GM11168 (cell line): ENCODE results near the gene BCAT1.

Experiments used
- in situ Hi-C: fragments of 300-500 bp; cut with MboI; formaldehyde crosslinking; loops from one replicate; pipeline ENCODE4 v1.12.0; 2022; ENCODE audit warnings: low sequenced_read_pairs; ENCODE audit not compliant: unreplicated experiment

The BCAT1 gene

DNA sequence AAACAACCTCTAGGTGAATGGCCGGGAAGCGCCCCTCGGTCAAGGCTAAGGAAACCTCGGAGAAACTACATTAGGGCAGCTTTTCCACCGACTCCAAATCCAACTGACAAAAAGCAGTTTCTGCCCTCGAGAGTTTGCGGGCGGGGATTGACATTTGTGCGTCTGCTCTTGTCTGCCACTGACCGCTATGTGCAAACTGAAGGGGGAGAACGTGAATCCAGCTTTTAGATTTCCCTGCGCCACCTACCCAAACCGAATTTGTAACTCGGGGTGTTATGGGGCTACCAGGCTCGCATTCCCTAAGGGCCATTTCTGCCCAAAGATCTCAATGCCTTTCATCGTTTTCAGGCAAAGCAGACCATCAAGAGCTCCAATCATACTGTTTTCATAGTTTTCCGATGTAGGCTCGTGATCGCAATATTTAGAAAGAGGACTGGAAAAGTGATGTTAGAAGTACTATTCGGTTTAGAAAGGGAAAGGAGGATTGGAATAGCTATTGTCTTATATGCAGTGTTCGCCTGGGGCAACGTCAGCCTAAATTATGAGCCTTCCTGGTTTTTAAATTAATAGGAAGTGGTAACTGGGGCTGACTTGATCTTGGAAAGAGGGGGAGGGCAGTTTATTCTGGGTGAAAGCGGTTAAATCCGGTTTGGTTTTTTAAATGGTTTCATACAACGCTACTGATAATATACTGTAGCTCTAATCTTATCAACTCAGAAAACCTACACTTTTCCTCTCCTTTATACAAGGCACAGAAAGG lies 45.4 kb downstream of the BCAT1 start:
- in situ Hi-C loops, result no loop called here

DNA sequence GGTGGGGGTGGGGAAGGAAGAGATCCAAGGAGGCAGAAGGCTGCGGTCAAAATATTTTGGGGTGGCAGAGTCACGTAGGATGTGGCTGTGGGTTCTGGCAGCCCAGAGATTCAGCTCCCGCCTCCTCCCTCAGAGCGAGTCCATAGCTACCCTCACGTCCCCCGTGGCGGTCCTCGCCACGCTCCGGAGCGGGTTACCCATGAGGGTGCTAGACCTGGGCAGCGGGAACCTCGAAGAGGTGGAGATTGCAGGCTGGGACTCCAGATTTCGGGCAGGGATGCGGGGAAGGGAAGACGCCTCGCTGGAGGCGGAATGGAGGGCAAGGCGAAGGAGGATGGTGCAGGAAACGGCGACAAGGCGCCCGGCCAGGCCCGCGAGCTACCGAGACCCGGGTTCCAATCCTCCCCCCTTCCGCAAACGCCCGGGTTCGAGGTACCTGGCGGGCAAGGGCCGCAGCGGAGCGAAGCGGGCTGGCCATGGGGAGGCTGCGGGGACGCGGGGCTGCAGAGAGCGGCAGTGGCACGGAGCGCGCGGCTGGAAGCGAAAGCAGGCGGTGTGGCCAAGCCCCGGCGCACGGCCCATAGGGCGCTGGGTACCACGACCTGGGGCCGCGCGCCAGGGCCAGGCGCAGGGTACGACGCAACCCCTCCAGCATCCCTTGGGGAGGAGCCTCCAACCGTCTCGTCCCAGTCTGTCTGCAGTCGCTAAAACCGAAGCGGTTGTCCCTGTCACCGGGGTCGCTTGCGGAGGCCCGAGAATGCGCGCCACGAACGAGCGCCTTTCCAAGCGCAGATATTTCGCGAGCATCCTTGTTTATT lies 46.2 kb downstream of the BCAT1 start:
- in situ Hi-C loops, result no loop called here

DNA sequence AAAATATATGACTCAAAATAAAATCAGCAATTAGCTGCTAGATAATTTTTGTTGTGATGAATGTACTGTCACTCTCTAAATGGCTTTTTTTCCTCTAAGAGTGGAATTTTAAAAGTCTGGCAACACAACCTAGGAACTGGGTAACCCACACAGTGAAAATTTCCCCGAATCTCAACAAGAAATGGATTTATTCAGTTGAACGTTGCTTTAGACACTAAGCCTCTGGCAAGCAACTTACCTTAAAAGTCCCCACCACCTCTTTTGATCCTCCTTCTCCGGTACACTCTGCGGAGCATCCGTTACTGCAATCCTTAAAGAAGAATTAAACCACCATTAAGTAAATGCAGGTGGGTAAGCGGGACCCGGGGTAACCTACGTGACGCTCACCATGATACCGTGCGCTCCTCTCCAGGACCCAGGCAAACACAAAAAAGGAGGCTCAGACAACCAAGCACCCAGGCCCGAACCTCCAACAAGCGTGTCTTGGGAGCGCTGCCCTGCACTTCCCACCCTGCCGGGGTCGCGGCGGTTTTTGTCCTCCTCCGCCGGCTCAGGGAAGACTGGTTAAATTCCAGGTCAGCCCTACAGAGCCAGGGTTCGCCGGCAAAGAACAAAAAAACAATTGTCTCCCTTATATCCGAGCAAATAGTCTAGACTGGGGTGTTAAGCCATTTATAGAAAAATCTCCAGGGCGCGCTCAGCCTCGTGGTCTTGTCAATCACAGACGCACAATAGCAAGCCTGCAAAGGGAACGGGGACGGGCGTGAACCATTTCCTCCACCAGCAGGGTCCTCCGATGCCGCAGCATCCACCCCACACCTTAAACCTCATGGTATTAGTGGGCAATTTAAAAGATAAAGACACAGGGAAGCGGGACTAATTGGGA lies 47.1 kb downstream of the BCAT1 start:
- in situ Hi-C loops, result no loop called here

DNA sequence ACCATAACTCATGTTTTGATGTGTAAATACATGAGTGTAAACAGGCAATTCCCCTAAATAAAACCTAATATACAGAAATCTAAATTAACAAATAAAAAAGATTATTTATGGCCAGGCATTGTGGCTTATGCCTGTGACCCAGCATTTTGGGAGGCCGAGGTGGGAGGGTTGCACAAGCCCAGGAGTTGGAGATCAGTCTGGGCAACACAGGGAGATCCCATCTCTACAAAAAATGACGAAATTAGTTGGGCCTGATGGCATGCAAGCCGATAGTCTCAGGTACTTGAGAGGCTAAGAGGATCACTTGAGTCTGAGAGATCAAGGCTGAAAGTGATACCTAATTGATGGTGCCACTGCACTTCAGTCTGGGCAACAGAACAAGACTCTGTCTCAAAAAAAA lies 48.7 kb downstream of the BCAT1 start:
- in situ Hi-C loops, result no loop called here

DNA sequence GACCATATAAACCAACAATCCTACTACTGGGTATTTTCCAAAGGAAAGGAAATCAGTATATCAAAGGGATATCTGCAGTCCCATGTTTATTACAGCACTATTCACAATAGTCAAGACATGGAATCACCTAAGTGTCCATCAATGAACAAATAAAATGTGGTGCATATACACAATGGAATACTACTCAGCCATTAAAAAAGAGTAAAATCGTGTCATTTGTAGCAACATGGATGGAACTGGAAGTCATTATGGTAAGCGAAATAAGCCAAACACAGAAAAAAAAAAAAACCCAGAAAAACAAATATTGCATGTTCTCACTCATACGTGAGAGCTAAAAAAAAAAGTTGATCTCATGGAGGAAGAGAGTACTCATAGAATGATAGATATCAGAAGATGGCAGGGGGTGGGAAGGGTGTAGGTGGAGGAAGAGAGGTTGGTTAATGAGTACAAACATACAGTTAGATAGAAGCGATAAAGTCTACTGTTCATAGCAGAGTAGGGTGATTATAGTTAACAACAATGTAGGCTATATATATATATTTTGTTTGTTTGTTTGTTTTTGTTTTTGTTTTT lies 49.3 kb downstream of the BCAT1 start:
- in situ Hi-C loops, result no loop called here

DNA sequence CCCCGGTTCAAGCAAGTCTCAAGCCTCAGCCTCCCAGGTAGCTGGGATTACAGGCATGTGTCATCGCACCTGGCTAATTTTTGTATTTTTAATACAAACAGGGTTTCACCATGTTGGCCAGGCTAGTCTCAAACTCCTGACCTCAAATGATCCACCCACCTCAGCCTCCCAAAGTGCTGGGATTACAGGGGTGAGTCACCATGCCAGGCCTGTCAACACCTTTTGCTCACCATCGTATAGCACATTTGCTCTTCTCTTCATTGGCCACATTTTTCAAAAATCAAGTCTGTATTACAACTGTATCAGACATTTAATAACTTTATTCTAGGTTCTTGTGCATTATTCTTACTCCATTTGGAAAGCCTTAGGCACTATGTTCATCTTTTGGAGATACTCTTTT lies 50.3 kb downstream of the BCAT1 start:
- in situ Hi-C loops, result no loop called here

DNA sequence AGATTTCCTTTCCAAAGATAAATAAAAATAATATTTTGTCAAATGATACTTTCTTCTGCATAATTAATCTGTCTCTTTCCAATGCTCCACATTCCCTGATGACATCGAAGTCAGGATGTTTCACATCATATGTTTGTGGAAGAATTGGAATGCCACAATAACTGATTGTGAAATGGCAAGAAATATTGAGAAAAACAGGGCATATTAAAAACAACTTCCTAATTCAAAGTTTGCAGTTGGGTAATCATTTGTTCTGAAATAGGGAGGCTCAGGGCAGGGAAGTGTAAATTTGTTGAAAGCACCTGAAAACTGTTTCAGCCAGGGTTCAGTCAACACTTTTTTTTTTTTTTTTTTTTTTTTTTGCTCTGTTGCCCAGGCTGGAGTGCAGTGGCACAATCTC lies 50.7 kb downstream of the BCAT1 start:
- in situ Hi-C loops, result no loop called here

DNA sequence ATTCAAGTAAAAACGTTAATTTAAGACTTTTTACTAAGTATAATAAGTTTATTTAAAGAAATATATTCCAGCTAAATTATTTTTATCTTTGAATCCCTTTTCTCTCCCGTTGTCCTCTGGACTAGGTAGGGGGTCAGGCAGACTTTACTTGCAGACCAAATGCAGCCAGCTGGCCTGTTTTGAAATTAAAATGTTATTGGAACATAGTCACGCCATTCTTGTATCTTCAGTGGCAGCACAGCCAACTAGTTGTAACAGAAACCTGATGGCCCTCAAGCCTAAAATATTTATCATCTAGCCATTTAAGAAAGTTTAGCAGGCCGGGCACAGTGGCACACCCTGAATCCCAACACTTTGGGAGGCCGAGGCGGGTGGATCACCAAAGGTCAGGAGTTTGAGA lies 52.7 kb downstream of the BCAT1 start:
- in situ Hi-C loops, result no loop called here

DNA sequence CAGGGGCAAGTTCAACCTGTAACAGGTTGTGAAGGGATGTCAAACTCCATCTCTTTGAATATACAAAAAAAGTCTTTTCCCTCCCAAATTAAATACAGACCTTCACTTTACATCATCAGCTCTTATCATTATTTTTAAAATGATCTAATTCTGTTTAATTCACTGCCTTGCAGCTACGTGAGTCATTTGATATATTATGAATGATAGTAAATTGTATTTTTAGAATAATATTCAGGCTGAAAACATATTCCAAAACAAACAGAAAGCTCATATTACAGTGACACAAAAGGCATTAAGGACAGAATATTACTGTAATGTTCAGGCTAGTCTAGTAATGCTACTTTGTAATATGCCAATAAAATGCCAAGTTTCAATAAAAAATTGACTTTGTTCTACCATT lies 53.3 kb downstream of the BCAT1 start:
- in situ Hi-C loops, result no loop called here

DNA sequence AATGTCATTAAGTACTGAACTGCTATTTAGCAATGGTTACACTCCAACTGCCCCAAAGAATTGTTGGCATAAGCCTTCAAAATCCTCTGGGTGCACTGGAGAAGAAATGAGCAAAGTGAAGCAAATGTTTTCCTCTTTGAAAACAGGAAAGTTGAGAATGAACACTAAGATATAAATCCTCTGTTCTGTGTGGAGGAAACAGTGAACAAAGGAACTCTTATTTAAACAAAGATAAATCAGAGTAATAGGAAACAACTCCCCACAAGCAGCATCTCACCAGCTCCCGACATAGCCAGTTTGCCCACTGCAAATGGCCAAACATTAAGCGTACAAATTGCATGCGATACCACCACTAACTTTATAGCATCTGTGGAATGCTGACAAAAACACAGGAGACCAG lies 54.0 kb downstream of the BCAT1 start:
- in situ Hi-C loops, result no loop called here

DNA sequence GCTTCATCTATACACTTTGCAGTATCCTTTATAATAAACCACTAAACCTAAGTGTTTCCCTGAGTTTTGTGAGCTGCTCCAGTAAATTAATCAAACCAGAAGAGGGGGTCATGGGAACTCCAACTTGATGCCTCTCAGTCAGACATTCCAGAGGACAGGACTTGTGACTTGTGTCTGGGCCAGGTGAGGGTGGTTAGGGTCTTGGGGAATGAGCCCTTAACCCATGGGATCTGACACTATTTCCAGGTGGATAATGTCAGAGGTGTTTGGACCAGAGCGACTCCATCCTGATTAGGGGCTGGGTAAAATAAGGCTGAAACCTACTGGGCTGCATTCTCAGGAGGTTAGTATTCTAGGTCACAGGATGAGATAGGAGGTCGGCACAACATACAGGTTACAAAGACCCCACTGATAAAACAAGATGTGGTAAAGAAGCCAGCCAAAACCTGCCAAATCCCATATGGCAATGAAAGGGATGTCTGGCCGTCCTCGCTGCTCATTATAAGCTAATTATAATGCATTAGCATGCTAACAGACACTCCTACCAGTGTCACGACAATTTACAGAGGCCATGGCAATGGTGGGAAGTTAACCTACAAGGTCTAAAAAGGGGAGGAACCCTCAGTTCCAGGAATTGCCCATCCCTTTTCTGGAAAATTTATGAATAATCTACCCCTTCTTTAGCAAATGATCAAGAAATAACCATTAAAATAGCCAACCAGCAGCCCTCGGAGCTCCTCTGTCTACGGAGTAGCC lies 58.7 kb downstream of the BCAT1 start:
- in situ Hi-C loops, result no loop called here

DNA sequence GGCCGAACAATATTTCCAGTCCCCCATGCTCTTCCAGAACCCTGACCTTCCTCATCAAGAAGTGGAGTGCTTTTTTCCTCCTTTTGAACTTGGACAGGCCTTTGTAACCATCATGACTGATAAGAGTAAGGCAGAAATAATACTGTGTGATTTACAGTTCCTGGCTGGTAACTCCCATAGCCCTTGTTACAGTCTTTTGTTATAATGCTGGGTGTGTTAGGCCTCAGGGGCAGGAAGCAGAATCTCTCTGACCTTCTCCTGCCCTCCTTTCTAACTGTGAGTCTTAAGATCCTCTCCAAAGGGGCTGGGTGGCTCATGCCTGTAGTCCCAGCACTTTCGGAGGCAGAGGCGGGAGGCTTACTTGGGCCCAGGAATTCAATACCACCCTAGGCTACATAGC lies 59.5 kb downstream of the BCAT1 start:
- in situ Hi-C loops, result no loop called here

DNA sequence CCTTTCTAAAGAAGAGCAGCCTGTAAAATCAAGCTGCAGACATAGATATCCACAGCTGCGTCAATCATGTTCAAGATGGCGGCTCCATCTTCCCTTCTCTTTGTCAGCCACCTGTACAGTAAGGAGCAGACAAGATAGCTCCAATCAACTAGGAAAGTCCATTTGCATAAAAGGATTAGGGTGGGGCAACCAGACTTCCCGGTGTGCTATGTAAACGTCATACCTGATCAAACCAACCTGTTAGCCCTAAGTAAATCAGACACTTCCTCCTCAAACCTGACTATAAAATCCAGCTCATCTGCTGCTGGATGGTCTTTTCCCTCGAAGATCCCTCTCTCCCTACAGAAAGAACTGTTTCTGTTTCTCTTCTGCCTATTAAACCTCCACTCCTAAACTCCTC lies 60.1 kb downstream of the BCAT1 start:
- in situ Hi-C loops, result no loop called here

DNA sequence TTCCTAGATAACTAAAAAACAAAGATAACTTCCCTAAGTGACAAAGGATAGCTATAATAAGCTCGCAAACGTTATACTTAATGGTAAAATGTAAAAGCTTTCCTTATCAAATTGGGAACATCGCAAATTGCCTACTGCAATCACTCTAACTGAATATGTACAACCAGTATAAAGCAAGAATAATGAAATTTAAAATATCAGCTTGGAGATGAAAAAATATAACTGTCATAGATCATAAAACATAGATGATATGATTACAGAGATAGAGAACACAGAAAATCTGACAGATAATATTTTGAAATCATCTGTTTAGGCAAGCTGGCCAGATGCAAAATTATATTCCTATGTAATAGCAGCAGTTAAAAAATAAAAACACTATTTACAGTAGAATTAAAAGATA lies 64.0 kb downstream of the BCAT1 start:
- in situ Hi-C loops, result no loop called here

DNA sequence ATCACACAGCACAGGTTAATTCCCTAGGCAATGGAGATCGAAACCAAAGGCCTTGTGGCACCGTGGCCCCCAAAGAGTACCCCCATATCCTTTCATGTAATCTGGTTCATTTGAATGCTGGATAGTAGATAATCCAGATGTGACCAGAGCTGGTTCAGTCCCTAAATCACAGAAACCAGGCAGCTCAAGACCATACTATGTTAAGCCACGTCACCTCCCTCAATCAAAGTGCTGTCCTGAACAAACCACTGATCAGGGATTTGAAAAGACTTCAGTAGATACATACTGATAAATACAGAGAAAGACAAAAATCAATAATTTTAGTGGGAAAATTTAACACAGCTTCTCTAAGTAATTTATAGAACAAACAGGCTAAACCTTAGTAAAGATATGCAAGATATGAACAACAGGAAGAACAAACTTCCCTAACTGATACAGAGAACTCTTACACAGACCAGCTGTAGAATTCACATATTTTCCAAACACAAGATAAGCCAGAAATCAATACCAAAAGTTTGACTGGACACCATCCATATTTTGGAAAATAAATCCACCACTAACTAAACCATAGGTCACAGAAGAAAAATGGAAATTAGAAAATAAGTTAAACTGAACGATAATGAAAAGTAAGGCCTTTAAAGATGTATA lies 67.1 kb downstream of the BCAT1 start:
- in situ Hi-C loops, result no loop called here

DNA sequence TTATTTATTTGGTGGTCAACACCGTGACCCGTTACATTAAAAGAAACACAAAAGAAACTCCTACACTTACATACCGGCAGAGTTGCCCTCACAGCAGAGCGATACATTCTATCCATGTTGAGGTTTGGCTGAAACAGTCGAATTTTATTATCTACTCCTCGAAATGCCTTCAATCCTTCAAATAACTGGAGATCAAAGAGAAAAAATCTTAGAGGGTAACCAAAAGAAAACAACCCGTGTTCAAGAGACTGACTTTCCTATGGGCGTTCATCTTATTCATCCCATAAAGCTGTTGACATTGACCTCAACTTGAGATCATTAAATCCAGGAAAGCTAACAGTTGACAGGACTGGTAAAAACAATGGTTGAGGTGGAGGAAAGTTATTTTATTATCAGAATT lies 67.7 kb downstream of the BCAT1 start:
- in situ Hi-C loops, result no loop called here

DNA sequence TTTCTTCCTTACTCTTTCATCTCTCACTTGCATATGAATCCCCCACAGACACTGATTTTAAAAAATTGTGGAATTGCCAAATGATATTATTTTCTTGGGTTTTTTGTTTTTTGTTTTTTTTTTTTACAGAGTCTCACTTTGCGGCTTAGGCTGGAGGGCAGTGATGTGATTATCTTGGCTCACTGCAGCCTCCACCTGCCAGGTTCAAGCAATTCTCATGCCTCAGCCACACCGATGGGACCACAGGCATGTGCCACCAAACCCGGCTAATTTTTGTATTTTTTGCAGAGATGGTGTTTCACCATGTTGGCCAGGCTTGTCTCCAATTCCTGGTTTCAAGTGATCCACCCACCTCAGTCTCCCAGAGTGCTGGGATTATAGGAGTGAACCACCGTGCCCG lies 68.2 kb downstream of the BCAT1 start:
- in situ Hi-C loops, result no loop called here

DNA sequence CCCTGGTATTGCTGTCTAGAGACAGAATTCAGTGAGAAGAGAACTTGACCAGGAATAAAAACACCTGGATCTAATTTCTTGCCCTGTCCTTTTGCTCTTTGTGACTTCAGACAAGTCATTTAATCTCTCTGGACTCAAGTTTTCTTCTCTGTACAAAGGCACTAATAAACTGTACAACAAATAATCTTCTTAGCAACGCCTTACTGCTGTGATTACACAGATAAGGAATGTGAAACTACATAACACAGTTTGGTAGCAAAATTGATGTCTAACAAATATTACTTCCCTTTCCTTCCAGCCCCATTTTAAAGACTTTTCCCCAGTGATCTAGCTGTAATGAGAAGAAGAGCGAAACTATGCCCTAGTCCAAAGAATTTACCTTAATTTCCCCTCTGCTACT lies 69.3 kb downstream of the BCAT1 start:
- in situ Hi-C loops, result no loop called here

DNA sequence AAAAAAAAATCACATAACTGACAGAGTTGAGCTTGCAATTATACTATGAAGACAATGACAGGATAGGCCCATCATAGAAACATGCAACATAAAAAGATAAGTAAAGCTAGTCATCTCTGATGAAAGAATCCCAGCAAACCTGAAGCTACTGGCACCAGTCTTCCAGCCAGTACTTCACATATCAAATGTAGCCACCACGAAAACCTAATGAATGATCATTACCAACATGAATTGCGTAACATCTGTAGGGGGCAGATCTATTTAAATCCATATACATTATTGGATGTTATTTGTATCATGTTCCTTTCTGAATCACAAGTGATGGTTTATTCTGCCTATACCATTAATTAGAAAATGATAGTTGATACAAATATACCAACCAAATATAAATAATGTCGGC lies 73.9 kb downstream of the BCAT1 start:
- in situ Hi-C loops, result no loop called here
